Esophagus squamous epithelium (tissue), 5 donors: ENCODE measurements around the gene PVRIG. TPM values are rescaled to one million over a fixed set of nuclear protein-coding genes. Genes with fewer than 3 reads are reported as not detected.
A peak's percentile ranks its signal among the peaks of the same experiment; 100 is the strongest.
"Not testable (repeated sequence)": the region's sequence is repeated elsewhere in the genome, so short reads cannot be mapped to it uniquely, and the experiment has no call there.

Source experiments
- DNase-seq: peaks from one replicate; lab custom pipeline; 2025; lab: John Stamatoyannopoulos, UW
- H3K27ac ChIP-seq, 4 donors: fragments of 200-600 bp; sonication (generic); one replicate each; pipeline ENCODE4 v1.5.1; 2016 to 2019; ENCODE audit warnings: mild to moderate bottlenecking in 1 of 4
- H3K27me3 ChIP-seq, 4 donors: fragments of 200-600 bp; sonication (generic); 1 replicate in 3 of 4; 2 replicates in 1 of 4; pipeline versions ENCODE4 v1.5.1 to v1.6.0; 2017 to 2021; ENCODE audit warnings: antibody characterized with exemption in 1 of 4
- H3K36me3 ChIP-seq, 3 donors: fragments of 200-600 bp; sonication (generic); one replicate each; pipeline ENCODE4 v1.5.1; 2016 to 2019
- H3K4me1 ChIP-seq, 3 donors: fragments of 200-600 bp; sonication (generic); one replicate each; pipeline ENCODE4 v1.5.1; 2017 to 2019
- H3K4me3 ChIP-seq, 4 donors: fragments of 200-600 bp; sonication (generic); 1 replicate in 3 of 4; 2 replicates in 1 of 4; pipeline ENCODE4 v1.5.1; 2016 to 2019; ENCODE audit warnings: mild to moderate bottlenecking in 2 of 4, moderate library complexity in 1 of 4
- H3K9me3 ChIP-seq, 3 donors: fragments of 200-600 bp; sonication (generic); one replicate each; pipeline ENCODE4 v1.5.1; 2016 to 2019
- CTCF ChIP-seq, 6 experiments: fragments of 450-650 bp in 4 of 6; fragments of 200-600 bp in 2 of 6; sonication (generic) in 2 of 6; IDR thresholded peaks; one replicate each; pipeline ENCODE4 v1.5.1; 2016 to 2019; ENCODE audit warnings: antibody characterized with exemption in 6 of 6, mild to moderate bottlenecking in 4 of 6, moderate library complexity in 4 of 6
- POLR2A ChIP-seq, 4 donors: fragments of 450-650 bp; IDR thresholded peaks; one replicate each; pipeline ENCODE4 v1.6.1; 2017; ENCODE audit warnings: antibody characterized with exemption in 4 of 4, mild to moderate bottlenecking in 4 of 4, moderate library complexity in 3 of 4
- WGBS, 2 donors: methylation state at CpG; one replicate each; pipeline ENCODE4 v1.1.5; 2018; 5-methylcytosine and 5-hydroxymethylcytosine counted together
- intact Hi-C: fragments of 100-400 bp; cut with DNase I; formaldehyde crosslinking; loops from one replicate; pipeline ENCODE4 v1.15.0; 2022
- total RNA-seq, 4 donors: library from RNA; depleted of rRNA; stranded (reverse); fragments of >200 nt; gene quantifications; one replicate each; pipeline ENCODE4 v1.1.0, GENCODE V29; 2016
- donor health status: DM: yes; HTN: yes; CAD: no.

Gene PVRIG
- total RNA-seq, 4 donors from 2014 or later = 0.26 to 0.99 (median 0.67) TPM

DNA sequence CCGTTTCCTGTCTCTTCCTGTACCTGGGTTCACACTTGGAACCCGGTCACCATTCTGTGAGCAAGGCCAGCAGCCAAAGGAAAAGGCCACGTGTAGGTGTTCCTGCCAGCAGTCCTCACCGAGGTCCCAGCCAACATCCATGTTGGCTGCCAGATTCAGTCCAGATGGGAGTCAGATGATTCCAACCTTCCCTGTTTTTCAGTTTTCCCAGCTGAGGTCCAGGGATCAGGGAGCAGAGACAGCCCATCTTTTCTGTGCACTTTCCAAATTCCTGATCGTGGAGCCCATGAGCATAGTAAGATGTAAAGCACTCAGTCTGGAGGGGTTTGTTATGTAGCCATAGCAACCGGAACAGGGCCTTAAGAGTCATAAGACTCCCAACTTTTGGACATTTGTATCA lies 3.9 kb upstream of the PVRIG start:
- intact Hi-C loops = loop anchor here (2.0 kb wide), 1 partner anchor 83 kb away; no protein-coding TSS in a partner anchor

DNA sequence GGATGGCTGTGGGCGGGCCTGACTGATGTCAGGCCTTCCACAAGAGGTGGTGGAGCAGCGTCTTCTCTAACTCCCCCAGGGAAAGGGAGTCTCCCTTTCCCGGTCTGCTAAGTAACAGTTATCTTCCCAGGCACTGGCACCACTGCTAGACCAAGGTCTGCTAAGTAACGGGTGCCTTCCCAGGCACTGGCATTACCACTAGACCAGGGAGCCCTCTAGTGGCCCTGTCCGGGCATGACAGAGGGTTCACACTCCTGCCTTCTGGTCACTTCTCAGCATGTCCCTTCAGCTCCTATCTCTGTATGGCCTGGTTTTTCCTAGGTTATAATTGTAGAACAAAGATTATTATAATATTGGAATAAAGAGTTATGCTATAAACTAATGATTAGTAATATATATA lies 1.8 kb upstream of the PVRIG start:
- Histone ChIP-seq H3K36me3 (peaks cover 0 to 23% (median 0%) of the 10 kb centered on the region in 3 donors), H3K4me1 (peaks cover 0 to 10% (median 0%) of the 10 kb centered on the region in 3 donors)
- H3K9me3 ChIP-seq, H3K4me3 ChIP-seq, DNase-seq, H3K27me3 ChIP-seq, H3K27ac ChIP-seq: not testable (repeated sequence)
- intact Hi-C loops = loop anchor here (2.0 kb wide), 1 partner anchor 85 kb away; no protein-coding TSS in a partner anchor
- 0% methylated on average over 1 of the region's 5 CpGs; no CpG with 5 or more reads in 1 of the 2 donors for WGBS, 2 donors
- TF ChIP-seq CTCF (IDR thresholded peaks at IDR 0.05) = peak; percentile 25 to 51 (median 36)

More for the DNA sequence above, 3.9 kb upstream of the PVRIG start:
- Histone ChIP-seq H3K36me3 (peaks cover 0 to 2% (median 0%) of the 10 kb centered on the region in 3 donors), H3K4me3 (no peak overlapping the region), H3K9me3 (no peaks in the 10 kb centered on the region), H3K27me3 (no peaks in the 10 kb centered on the region), H3K27ac (no peak overlapping the region), H3K4me1 (peaks cover 0 to 10% (median 0%) of the 10 kb centered on the region in 3 donors)
- 26 to 38% methylated on average over 5 to 6 of the region's 6 CpGs for WGBS, 2 donors
- DNase-seq = no peak
- TF ChIP-seq POLR2A (IDR thresholded peaks at IDR 0.05) = no peak
- TF ChIP-seq CTCF (IDR thresholded peaks at IDR 0.05) = no peak

GRCh38 chr7:100219271-100219737 lies 445 bp upstream of the PVRIG start:
- H3K4me1 ChIP-seq = peaks cover 0 to 10% (median 0%) of the 10 kb centered on the region in 3 donors
- intact Hi-C loops = no loop called here
- no peak for DNase-seq
- H3K27ac ChIP-seq = peak overlapping the region in 3 of 4 donors; percentile 6 to 79 (median 73)
- H3K27me3 ChIP-seq = no peaks in the 10 kb centered on the region
- peak overlapping the region in 2 of 4 donors; percentile 5 to 18 for H3K4me3 ChIP-seq
- WGBS, 2 donors = 69 to 71% methylated on average over 4 to 5 of the region's 10 CpGs
- no peak for TF ChIP-seq CTCF (IDR thresholded peaks at IDR 0.05)
- no peak for TF ChIP-seq POLR2A (IDR thresholded peaks at IDR 0.05)
- H3K36me3 ChIP-seq = peaks cover 0 to 31% (median 0%) of the 10 kb centered on the region in 3 donors
- no peaks in the 10 kb centered on the region for H3K9me3 ChIP-seq

GRCh38 chr7:100220586-100221230 lies 959 bp downstream of the PVRIG start:
- Histone ChIP-seq H3K27ac (peak overlapping the region; percentile 51 to 79 (median 66)), H3K4me1 (peaks cover 0 to 5% (median 0%) of the 10 kb centered on the region in 3 donors), H3K27me3 (no peaks in the 10 kb centered on the region), H3K9me3 (no peaks in the 10 kb centered on the region), H3K4me3 (peak overlapping the region in 3 of 4 donors; percentile 16 to 46 (median 35)), H3K36me3 (peaks cover 0 to 38% (median 0%) of the 10 kb centered on the region in 3 donors)
- WGBS, 2 donors = 82 to 85% methylated on average over 2 to 9 of the region's 22 CpGs
- no peak for DNase-seq
- TF ChIP-seq CTCF (IDR thresholded peaks at IDR 0.05) (no peak), POLR2A (IDR thresholded peaks at IDR 0.05) (no peak)
- intact Hi-C loops = no loop called here

DNA sequence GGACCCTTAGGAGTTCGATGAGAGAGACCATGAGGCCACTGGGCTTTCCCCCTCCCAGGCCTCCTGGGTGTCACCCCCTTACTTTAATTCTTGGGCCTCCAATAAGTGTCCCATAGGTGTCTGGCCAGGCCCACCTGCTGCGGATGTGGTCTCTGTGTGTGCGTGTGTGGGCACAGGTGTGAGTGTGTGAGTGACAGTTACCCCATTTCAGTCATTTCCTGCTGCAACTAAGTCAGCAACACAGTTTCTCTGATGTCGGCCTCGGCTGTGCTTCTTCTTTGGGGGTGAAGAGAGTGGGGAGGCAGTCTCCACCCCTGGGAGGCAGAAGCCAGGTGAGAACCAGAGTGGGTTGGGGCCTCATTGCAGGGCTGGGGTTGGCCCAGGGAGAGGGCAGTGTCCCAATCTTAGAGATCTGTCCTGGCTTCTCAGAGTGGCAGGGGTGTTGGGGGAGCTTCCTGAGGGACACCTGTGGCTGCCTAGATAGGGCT lies 1.5 kb downstream of the PVRIG start:
- H3K4me3 ChIP-seq = peak overlapping the region in 2 of 4 donors; percentile 35 to 46
- DNase-seq = no peak
- TF ChIP-seq CTCF (IDR thresholded peaks at IDR 0.05) (no peak), POLR2A (IDR thresholded peaks at IDR 0.05) (peak in 1 of 4 donors; percentile 50)
- intact Hi-C loops = no loop called here
- no peaks in the 10 kb centered on the region for H3K27me3 ChIP-seq
- 100% methylated on average over 1 of the region's 5 CpGs for WGBS, 2 donors
- H3K27ac ChIP-seq = peak overlapping the region; percentile 51 to 79 (median 66)
- H3K36me3 ChIP-seq = peaks cover 0 to 42% (median 0%) of the 10 kb centered on the region in 3 donors
- no peaks in the 10 kb centered on the region for H3K9me3 ChIP-seq
- H3K4me1 ChIP-seq = no peaks in the 10 kb centered on the region
